ENCODE results near the gene PELI1. TPM values are rescaled to one million over a fixed set of nuclear protein-coding genes. Genes with fewer than 3 reads are reported as not detected.

PELI1 gene
- total RNA-seq, 1 donor: 209 TPM

DNA sequence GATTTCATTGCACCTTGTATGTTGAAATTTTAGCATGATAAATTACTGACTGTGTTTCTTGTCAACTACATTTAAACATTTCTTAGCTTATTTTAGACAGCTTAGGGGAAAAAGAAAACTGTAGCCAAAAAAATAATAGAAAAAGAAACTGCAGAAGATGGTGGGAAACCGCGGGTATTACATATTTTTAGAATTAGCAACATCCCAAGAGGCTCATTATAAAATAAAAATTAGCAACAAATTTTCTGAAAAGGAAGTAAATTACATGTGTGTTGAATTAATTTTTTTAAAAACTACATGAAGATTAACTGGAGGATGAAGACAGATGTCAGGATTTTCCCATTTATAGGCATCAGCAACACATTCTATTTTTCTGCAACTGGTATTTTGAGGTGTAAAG is 4.3 kb downstream of the PELI1 start:
- H3K4me1 ChIP-seq (ENCODE audit: insufficient read depth, low read length): peaks cover 32% of the 10 kb centered on the region
- H3K9me3 ChIP-seq (ENCODE audit: low read depth, low read length): no peaks in the 10 kb centered on the region
- no peak overlapping the region for H3K4me3 ChIP-seq (ENCODE audit: low read length)
- no peaks in the 10 kb centered on the region for H3K27me3 ChIP-seq (ENCODE audit: insufficient read depth, low read length)

DNA sequence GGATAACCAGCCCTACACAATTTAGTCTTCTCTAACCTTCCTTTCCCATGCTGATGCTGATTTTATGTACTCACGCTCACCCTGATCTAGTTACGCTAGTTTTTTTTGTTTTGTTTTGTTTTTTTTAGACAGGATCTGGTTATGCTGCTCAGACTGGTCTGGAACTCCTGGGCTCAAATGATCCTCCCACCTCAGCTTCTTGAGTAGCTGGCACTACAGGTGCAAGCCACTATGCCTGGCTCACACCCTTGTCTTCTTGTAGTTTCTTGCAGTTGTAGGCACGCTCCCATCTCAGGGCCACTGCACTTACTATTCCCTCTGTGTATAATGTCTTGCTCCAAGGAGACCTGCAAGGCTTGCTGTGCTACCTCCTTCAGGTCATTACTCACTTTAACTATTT is 6.2 kb downstream of the PELI1 start:
- no peaks in the 10 kb centered on the region for H3K27me3 ChIP-seq (ENCODE audit: insufficient read depth, low read length)
- H3K4me3 ChIP-seq (ENCODE audit: low read length): no peak overlapping the region
- H3K9me3 ChIP-seq (ENCODE audit: low read depth, low read length): no peaks in the 10 kb centered on the region
- peaks cover 27% of the 10 kb centered on the region for H3K4me1 ChIP-seq (ENCODE audit: insufficient read depth, low read length)

DNA sequence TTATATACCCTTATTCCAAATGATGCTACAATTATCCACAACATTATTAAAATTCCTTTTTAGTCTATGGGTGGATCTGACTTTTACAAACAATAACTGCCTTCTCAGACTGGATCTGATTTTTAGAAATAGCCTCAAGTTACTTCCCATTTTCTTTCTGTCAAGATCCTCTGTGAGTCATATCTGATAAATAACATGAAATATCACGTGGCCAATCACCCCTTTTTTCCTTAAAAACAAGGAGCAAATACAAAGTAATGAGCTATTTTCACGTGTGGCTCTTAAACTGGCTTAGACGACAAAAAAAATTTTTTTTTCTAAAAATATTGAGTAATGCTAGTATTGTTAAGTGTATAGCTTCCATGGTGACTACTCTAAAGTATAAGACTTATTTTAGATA is 6.7 kb downstream of the PELI1 start:
- H3K4me3 ChIP-seq (ENCODE audit: low read length): no peak overlapping the region
- no peaks in the 10 kb centered on the region for H3K27me3 ChIP-seq (ENCODE audit: insufficient read depth, low read length)
- peaks cover 27% of the 10 kb centered on the region for H3K4me1 ChIP-seq (ENCODE audit: insufficient read depth, low read length)
- no peaks in the 10 kb centered on the region for H3K9me3 ChIP-seq (ENCODE audit: low read depth, low read length)

DNA sequence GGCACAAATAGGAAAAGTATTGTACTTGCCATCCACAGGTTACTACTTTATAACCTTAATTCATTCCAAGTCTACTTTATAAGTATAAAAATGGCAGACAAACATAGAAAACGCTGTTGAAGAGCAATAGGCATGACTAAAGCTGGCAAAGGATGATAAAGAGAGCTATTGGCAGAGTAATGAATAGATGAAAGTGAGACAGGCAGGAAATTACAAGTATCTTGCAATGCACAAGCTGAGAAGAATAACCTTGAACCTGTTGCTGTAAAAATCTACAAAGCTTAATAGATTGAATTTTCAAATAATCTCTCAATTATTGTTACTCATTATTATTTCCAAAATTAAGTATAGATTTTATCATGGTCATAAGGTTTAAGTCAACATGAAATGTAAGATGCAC is 8.8 kb downstream of the PELI1 start:
- no peaks in the 10 kb centered on the region for H3K27me3 ChIP-seq (ENCODE audit: insufficient read depth, low read length)
- H3K9me3 ChIP-seq (ENCODE audit: low read depth, low read length): no peaks in the 10 kb centered on the region
- H3K4me1 ChIP-seq (ENCODE audit: insufficient read depth, low read length): peaks cover 16% of the 10 kb centered on the region
- H3K4me3 ChIP-seq (ENCODE audit: low read length): no peak overlapping the region

DNA sequence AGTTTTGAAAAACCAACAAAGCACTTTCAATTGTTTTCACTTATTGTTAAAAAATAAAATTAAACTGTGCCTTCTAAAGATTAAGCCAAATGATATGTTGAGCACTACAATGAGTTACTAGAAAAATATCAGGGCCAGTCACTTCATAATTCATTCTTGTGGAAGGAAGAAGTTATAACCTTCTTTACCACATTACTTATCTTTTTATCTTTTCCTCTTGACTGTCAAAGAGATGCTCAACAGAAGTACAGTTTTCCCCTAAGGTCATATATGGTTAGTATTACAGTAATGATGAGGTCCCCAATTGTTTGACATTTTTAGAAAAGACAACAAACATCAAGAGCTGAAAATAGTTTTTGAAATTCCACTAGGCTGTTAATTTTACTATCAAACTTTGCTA is 9.4 kb downstream of the PELI1 start:
- Histone ChIP-seq H3K4me1 (ENCODE audit: insufficient read depth, low read length) (peaks cover 16% of the 10 kb centered on the region), H3K9me3 (ENCODE audit: low read depth, low read length) (no peaks in the 10 kb centered on the region), H3K4me3 (ENCODE audit: low read length) (no peak overlapping the region), H3K27me3 (ENCODE audit: insufficient read depth, low read length) (no peaks in the 10 kb centered on the region)

DNA sequence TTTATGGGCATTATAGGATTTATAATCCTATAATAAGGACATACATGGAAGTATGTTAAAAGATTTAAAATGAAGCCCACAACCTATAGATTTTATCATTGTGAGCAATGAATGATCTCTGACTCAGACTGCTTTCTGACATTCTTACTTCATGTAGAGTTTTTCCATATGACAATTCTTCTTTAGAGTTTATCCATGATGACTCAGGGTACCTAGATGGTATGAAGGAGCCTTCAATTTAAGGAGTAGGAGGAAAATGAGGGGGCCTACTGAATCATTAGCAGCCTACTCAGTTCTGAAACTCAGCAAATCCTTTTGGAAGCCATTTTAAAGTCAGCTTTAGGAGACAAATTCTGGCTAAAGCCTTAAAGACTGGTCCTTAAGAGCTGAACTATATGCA is 10.4 kb downstream of the PELI1 start:
- Histone ChIP-seq H3K27me3 (ENCODE audit: insufficient read depth, low read length) (no peaks in the 10 kb centered on the region), H3K9me3 (ENCODE audit: low read depth, low read length) (no peaks in the 10 kb centered on the region), H3K4me1 (ENCODE audit: insufficient read depth, low read length) (peaks cover 10% of the 10 kb centered on the region), H3K4me3 (ENCODE audit: low read length) (no peak overlapping the region)

DNA sequence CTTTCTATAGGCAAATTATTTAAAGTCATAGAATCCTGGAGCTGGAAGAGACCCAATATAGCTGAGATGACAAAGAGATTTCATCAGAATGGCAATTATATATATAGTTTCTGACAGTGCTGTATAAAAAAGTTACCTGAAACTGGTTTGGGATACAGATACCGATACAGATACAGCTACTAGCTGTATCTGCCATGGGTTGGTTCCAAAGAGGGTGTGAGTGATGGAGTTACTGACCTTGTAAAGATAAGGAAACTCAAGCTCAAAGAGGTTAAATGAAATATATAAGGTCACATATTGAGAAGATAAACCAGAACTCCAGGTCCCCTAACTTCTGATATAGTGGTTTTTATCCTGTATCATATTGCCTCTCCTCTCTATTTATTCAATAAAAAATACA is 10.9 kb downstream of the PELI1 start:
- peaks cover 6% of the 10 kb centered on the region for H3K4me1 ChIP-seq (ENCODE audit: insufficient read depth, low read length)
- no peaks in the 10 kb centered on the region for H3K9me3 ChIP-seq (ENCODE audit: low read depth, low read length)
- no peak overlapping the region for H3K4me3 ChIP-seq (ENCODE audit: low read length)
- no peaks in the 10 kb centered on the region for H3K27me3 ChIP-seq (ENCODE audit: insufficient read depth, low read length)

DNA sequence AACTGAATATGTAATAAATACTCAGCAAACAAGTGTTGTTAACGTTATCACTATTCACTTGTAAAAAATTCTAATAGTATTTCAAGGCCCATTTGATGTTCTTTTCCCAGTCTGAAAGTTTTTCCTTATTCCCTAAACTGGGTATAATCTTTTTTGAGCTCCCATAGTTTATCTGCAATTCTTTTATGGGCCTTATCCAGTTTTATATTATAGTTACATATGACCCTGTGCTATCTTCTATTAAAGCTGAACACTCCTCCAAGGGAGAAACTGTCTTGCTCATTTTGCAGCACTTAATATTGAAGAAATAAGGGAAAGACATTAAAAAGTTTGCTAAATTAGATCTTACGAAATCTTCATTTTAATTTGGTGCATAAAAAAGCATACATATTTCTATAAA is 13.9 kb downstream of the PELI1 start:
- Histone ChIP-seq H3K4me3 (ENCODE audit: low read length) (no peak overlapping the region), H3K9me3 (ENCODE audit: low read depth, low read length) (no peaks in the 10 kb centered on the region), H3K27me3 (ENCODE audit: insufficient read depth, low read length) (no peaks in the 10 kb centered on the region), H3K4me1 (ENCODE audit: insufficient read depth, low read length) (no peaks in the 10 kb centered on the region)

DNA sequence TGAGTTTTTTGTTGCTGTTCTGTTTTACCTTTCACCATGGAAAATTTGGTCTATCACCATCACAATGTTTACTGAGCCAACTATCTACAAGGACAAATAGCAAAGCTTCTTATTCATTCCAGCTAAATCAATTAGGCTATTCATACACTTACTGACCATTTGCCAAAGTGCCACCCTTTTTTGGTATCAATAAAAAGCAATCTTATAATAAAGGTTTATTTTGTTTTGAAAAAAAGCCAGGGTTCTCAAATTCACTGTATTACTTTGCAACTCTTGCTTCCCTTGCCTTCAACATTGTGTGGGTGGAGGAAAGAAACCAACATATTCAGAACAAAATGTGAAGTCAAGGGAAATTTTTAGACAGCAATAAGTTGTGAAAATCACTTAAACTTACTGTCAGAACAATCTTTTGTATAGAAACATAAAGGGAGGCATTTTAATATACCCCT is 15.3 kb downstream of the PELI1 start:
- H3K4me3 ChIP-seq (ENCODE audit: low read length): no peak overlapping the region
- H3K4me1 ChIP-seq (ENCODE audit: insufficient read depth, low read length): no peaks in the 10 kb centered on the region
- no peaks in the 10 kb centered on the region for H3K9me3 ChIP-seq (ENCODE audit: low read depth, low read length)

DNA sequence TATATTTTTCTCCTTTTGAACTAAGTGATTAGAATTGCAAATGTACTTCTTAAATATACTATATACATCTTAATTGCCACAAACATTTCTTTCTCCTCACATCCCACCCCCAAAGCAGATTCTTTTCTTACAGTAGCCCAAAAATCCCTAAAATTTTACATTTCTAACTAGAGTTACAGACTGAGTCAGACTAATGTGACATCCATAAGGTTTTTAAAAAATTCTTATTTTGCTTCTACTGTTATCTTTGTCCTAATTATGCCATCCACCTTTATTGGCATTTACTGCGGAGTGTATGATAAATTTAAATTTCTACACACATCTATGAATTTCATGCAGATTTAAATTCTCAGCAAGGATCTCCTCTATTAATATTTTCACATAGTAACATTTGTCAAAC is 15.8 kb downstream of the PELI1 start:
- Histone ChIP-seq H3K4me1 (ENCODE audit: insufficient read depth, low read length) (no peaks in the 10 kb centered on the region), H3K9me3 (ENCODE audit: low read depth, low read length) (no peaks in the 10 kb centered on the region), H3K27me3 (ENCODE audit: insufficient read depth, low read length) (no peaks in the 10 kb centered on the region), H3K4me3 (ENCODE audit: low read length) (no peak overlapping the region)

More for the DNA sequence above, 15.3 kb downstream of the PELI1 start:
- no peaks in the 10 kb centered on the region for H3K27me3 ChIP-seq (ENCODE audit: insufficient read depth, low read length)

DNA sequence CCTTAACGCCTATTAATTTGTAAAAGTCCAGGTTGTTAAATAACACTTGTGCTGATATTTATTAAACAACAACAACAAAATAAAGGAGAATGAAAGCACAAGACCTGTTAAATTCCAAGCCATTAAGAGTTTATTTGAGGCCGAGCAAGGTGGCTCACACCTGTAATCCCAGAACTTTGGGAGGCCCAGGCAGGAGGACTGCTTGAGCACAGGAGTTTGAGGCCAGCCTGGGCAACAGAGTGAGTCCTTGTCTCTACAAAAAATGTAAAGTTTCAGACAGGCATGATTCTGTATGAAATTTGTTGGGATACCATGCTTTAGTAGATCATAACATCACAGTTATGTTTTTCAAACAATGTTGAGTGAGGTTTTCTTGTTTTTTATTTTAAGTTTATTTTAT is 17.1 kb downstream of the PELI1 start:
- H3K4me3 ChIP-seq (ENCODE audit: low read length): no peak overlapping the region

DNA sequence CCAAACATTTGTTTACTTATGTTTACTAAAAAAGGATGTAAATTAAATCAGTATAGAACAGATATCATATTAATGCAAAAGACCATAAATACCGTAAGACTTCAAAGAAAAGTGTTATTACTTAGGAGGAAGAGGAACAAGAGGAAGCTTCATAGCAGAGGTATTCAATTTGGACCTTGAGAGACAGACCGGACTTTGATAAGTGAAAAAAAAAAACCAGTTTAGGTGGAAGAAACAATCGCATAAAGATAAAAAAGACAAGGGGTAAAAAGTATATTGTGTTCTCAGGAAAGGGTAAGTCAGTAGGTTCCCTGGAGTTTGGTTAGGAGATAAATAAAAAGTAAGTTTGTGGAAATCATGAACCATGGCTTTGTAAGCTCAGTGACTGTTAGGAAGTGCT is 17.6 kb downstream of the PELI1 start:
- Histone ChIP-seq H3K4me3 (ENCODE audit: low read length) (no peak overlapping the region), H3K27me3 (ENCODE audit: insufficient read depth, low read length) (no peaks in the 10 kb centered on the region), H3K4me1 (ENCODE audit: insufficient read depth, low read length) (no peaks in the 10 kb centered on the region)

More for the DNA sequence above, 17.1 kb downstream of the PELI1 start:
- Histone ChIP-seq H3K4me1 (ENCODE audit: insufficient read depth, low read length) (no peaks in the 10 kb centered on the region), H3K9me3 (ENCODE audit: low read depth, low read length) (no peaks in the 10 kb centered on the region), H3K27me3 (ENCODE audit: insufficient read depth, low read length) (no peaks in the 10 kb centered on the region)

DNA sequence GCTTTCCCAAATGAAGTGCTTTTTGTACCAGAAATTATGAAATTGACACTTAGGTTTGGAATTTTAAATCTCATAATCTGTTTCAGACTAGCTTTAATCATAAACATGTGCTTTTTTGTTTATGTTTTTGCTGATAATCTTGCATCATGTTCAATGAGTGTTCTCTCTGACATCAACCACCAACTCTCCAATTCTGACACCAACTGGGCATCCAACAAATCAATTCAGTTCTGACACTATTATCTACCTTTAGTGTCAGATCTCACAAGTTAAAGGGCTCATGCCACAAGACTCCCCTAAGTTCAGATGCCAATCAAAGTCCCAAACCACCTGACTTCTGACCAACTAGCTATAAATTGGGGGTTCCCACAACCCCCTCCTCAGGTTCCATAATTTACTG is 19.6 kb downstream of the PELI1 start:
- Histone ChIP-seq H3K9me3 (ENCODE audit: low read depth, low read length) (no peaks in the 10 kb centered on the region), H3K27me3 (ENCODE audit: insufficient read depth, low read length) (no peaks in the 10 kb centered on the region), H3K4me3 (ENCODE audit: low read length) (no peak overlapping the region), H3K4me1 (ENCODE audit: insufficient read depth, low read length) (no peaks in the 10 kb centered on the region)

More for the DNA sequence above, 17.6 kb downstream of the PELI1 start:
- H3K9me3 ChIP-seq (ENCODE audit: low read depth, low read length): no peaks in the 10 kb centered on the region

DNA sequence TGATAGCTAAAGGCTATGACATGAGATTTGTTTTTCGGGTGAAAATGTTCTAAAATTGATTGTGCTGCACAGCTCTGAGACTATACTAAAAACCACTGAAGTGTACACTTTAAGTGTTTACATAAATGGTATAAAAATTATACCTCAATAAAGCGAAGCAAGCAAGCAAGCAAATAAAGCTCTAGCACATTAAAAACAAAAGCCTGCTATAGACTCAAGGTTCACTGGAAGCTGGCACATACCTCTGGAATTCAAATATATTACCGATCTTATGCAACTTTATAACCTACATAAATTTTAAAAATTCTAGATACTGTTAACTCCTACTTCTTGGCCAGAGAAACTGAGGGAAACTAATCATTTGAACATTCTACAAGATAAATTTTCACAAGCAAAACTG is 20.1 kb downstream of the PELI1 start:
- Histone ChIP-seq H3K9me3 (ENCODE audit: low read depth, low read length) (no peaks in the 10 kb centered on the region), H3K4me3 (ENCODE audit: low read length) (no peak overlapping the region), H3K27me3 (ENCODE audit: insufficient read depth, low read length) (no peaks in the 10 kb centered on the region), H3K4me1 (ENCODE audit: insufficient read depth, low read length) (no peaks in the 10 kb centered on the region)

DNA sequence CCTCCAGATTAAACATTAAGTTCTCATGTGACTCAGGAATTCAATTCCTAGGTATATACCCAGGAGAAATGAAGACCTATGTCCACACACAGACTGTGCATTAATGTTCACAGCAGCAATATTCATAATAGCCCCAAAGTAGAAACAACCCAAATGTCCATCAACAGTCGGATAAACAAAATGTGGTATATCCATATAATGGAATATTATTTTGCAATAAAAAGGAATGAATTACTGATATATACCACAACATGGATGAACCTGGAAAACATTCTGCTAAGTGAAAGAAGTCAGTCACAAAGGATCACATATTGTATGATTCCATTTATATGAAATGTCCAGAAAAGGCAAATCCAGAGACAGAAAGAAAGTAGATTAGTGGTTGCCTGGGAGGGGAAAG is 20.5 kb downstream of the PELI1 start:
- H3K9me3 ChIP-seq (ENCODE audit: low read depth, low read length): no peaks in the 10 kb centered on the region
- no peak overlapping the region for H3K4me3 ChIP-seq (ENCODE audit: low read length)
- no peaks in the 10 kb centered on the region for H3K27me3 ChIP-seq (ENCODE audit: insufficient read depth, low read length)
- H3K4me1 ChIP-seq (ENCODE audit: insufficient read depth, low read length): no peaks in the 10 kb centered on the region

DNA sequence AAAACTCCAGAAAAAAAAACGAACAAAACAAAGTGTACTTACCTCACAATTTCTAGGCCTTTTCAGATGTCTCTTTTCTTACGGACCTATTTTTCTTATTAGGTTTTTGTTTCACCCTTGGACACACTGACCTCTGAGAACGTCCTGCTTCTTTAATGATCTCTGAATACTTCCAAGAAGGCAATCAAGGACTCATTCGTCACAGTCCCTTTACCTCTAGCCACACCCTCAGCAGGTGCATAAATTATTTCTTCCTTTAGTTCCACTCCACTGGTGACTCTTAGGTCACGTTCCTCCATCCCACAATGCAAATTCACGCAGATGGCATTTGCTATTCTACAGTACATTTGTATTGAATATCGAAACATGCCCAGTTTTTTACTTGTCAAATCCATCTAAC is 21.9 kb downstream of the PELI1 start:
- H3K9me3 ChIP-seq (ENCODE audit: low read depth, low read length): no peaks in the 10 kb centered on the region
- H3K4me3 ChIP-seq (ENCODE audit: low read length): no peak overlapping the region
- H3K4me1 ChIP-seq (ENCODE audit: insufficient read depth, low read length): no peaks in the 10 kb centered on the region
- no peaks in the 10 kb centered on the region for H3K27me3 ChIP-seq (ENCODE audit: insufficient read depth, low read length)

DNA sequence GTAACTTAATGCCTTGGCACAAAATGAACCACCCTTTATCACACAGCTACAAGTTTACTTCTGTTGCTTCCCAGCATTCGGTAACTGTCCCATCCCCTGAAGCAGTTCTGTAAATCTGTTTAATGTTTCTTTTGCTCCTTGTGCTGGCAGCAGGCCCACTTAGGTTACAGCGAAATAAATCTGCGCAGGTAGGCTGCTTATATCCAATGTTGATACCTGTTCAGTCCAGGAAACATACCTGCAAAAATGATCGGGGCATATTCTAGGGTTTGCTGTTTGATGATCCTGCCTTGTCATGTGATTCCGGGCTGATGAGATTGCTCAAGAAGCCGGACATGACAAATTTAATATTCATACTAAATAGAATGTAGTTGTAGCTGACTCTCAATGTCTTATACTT is 23.3 kb downstream of the PELI1 start:
- Histone ChIP-seq H3K4me1 (ENCODE audit: insufficient read depth, low read length) (peaks cover 11% of the 10 kb centered on the region), H3K4me3 (ENCODE audit: low read length) (no peak overlapping the region), H3K9me3 (ENCODE audit: low read depth, low read length) (no peaks in the 10 kb centered on the region), H3K27me3 (ENCODE audit: insufficient read depth, low read length) (no peaks in the 10 kb centered on the region)

Measured in mononuclear cell (primary cell).